Lung (tissue), 12 donors: ENCODE data around the gene LRRIQ1. TPM values are rescaled to one million over a fixed set of nuclear protein-coding genes. Genes with fewer than 3 reads are reported as not detected.
"Not testable (repeated sequence)": the region's sequence is repeated elsewhere in the genome, so short reads cannot be mapped to it uniquely, and the experiment has no call there.

Experiments
- ATAC-seq: fragments of 200-7000 bp; cut with Tn5 transposase; one replicate; pipeline ENCODE4 v1.9.1; 2020; ENCODE audit warnings: moderate number of reproducible peaks; ENCODE audit not compliant: insufficient read depth, low FRiP score
- DNase-seq, 3 donors: peaks; one replicate each; pipeline ENCODE4 v3.0.0-alpha.2; 2013 to 2017
- H3K27ac ChIP-seq, 2 donors: one replicate each; pipeline ENCODE4 v1.5.1; 2013; ENCODE audit warnings: mild to moderate bottlenecking in 2 of 2, moderate library complexity in 2 of 2, control low read depth in 1 of 2, inconsistent platforms in 1 of 2, low read depth in 1 of 2, low read length in 1 of 2
- H3K27me3 ChIP-seq, 3 donors: one replicate each; pipeline ENCODE4 v1.5.1; 2013; ENCODE audit warnings: low read length in 2 of 3; ENCODE audit not compliant: control insufficient read depth in 3 of 3, insufficient read depth in 3 of 3
- H3K36me3 ChIP-seq, 4 donors: one replicate each; pipeline ENCODE4 v1.5.1; 2013; ENCODE audit warnings: low read length in 4 of 4, mild to moderate bottlenecking in 1 of 4, moderate library complexity in 1 of 4; ENCODE audit not compliant: control insufficient read depth in 4 of 4, insufficient read depth in 4 of 4
- H3K4me1 ChIP-seq, 5 donors: one replicate each; pipeline ENCODE4 v1.5.1; 2013; ENCODE audit warnings: low read length in 5 of 5, mild to moderate bottlenecking in 2 of 5, moderate library complexity in 1 of 5; ENCODE audit not compliant: control insufficient read depth in 5 of 5, insufficient read depth in 5 of 5
- H3K4me3 ChIP-seq: one replicate; pipeline ENCODE4 v1.5.1; 2013; ENCODE audit warnings: mild to moderate bottlenecking, control low read depth, moderate library complexity
- H3K9ac ChIP-seq, 2 donors: one replicate each; pipeline ENCODE4 v1.5.1; 2013; ENCODE audit warnings: low read length in 2 of 2, control low read depth in 1 of 2; ENCODE audit not compliant: insufficient read depth in 1 of 2
- H3K9me3 ChIP-seq, 4 donors: one replicate each; pipeline ENCODE4 v1.5.1; 2013; ENCODE audit warnings: low read length in 3 of 4, mild to moderate bottlenecking in 1 of 4, moderate library complexity in 1 of 4; ENCODE audit not compliant: control insufficient read depth in 4 of 4, insufficient read depth in 3 of 4
- CTCF ChIP-seq: IDR thresholded peaks from 2 replicates; pipeline ENCODE4 v1.5.1; 2012; ENCODE audit warnings: mild to moderate bottlenecking; ENCODE audit errors: control extremely low read depth, extremely low read depth
- WGBS, 2 donors: extraction: QIAGEN DNeasy Blood & Tissue Kit; methylation state at CpG; one replicate each; pipeline ENCODE4 v1.1.7; 2013; 5-methylcytosine and 5-hydroxymethylcytosine counted together
- polyA plus RNA-seq, 2 donors: library from polyadenylated mRNA; stranded (reverse); fragments of 200-250 nt; gene quantifications; one replicate each; pipeline ENCODE4 v1.2.1, GENCODE V29; 2013
- total RNA-seq, 2 donors: library from RNA; depleted of rRNA in 1 of 2; stranded (reverse); fragments of >200 nt in 1 of 2; gene quantifications; one replicate each; pipeline ENCODE4 v1.2.1, GENCODE V29; 2014 to 2021
- donor health status: control.
- donor health status: control.
- donor health status: Bipolar disorder and iron deficiency.
- donor health status: healthy.
- donor health status: DM: yes; HTN: yes; CAD: no.

Gene LRRIQ1
- total and polyA plus RNA-seq, 4 donors: 3.4 to 33.2 (median 12.0) TPM

GRCh38 chr12:85188619-85189018 lies 152.5 kb downstream of the LRRIQ1 start:
- DNase-seq: peak in 1 of 3 donors; percentile 23
- no peak for TF ChIP-seq CTCF
- no peaks in the 10 kb centered on the region for H3K9me3 ChIP-seq
- no peak overlapping the region for H3K4me3 ChIP-seq
- no peak for ATAC-seq
- H3K27me3 ChIP-seq: no peaks in the 10 kb centered on the region
- H3K36me3 ChIP-seq: no peaks in the 10 kb centered on the region
- H3K4me1 ChIP-seq: no peaks in the 10 kb centered on the region
- no peak overlapping the region for H3K27ac ChIP-seq
- H3K9ac ChIP-seq: no peak overlapping the region
- 85 to 89% methylated on average over 3 of the region's 3 CpGs for WGBS, 2 donors

- WGBS, 2 donors: 69 to 82% methylated on average over 2 of the region's 2 CpGs
These were observed 154.6 kb downstream of the LRRIQ1 start for GRCh38 chr12:85190728-85191127.

GRCh38 chr12:85203809-85204208 lies 167.7 kb downstream of the LRRIQ1 start:
- H3K9ac ChIP-seq, ATAC-seq, H3K27ac ChIP-seq, H3K36me3 ChIP-seq, DNase-seq, H3K4me3 ChIP-seq, H3K9me3 ChIP-seq, H3K27me3 ChIP-seq, H3K4me1 ChIP-seq: not testable (repeated sequence)
- WGBS, 2 donors: 83 to 94% methylated on average over 3 of the region's 3 CpGs

More at GRCh38 chr12:85190728-85191127, 154.6 kb downstream of the LRRIQ1 start:
- H3K4me1 ChIP-seq: no peaks in the 10 kb centered on the region
- H3K27me3 ChIP-seq: no peaks in the 10 kb centered on the region
- TF ChIP-seq CTCF: no peak
- ATAC-seq (no peak), DNase-seq (no peak)
- H3K9ac ChIP-seq: no peak overlapping the region
- no peaks in the 10 kb centered on the region for H3K36me3 ChIP-seq
- no peaks in the 10 kb centered on the region for H3K9me3 ChIP-seq
- no peak overlapping the region for H3K27ac ChIP-seq
- H3K4me3 ChIP-seq: no peak overlapping the region

- TF ChIP-seq CTCF: no peak
- no peak for DNase-seq
These were observed 170.4 kb downstream of the LRRIQ1 start for GRCh38 chr12:85206543-85206942.

GRCh38 chr12:85224339-85224738 lies 188.2 kb downstream of the LRRIQ1 start:
- 92 to 100% methylated on average over 1 of the region's 1 CpG for WGBS, 2 donors
- not testable (repeated sequence) for H3K36me3 ChIP-seq, H3K9me3 ChIP-seq, DNase-seq, H3K27me3 ChIP-seq, H3K4me1 ChIP-seq, H3K4me3 ChIP-seq, ATAC-seq, H3K27ac ChIP-seq, H3K9ac ChIP-seq

More at GRCh38 chr12:85206543-85206942, 170.4 kb downstream of the LRRIQ1 start:
- H3K4me1 ChIP-seq: no peaks in the 10 kb centered on the region
- no peak for ATAC-seq
- no peak overlapping the region for H3K27ac ChIP-seq
- no peak overlapping the region for H3K9ac ChIP-seq
- peaks cover 0 to 7% (median 0%) of the 10 kb centered on the region in 4 donors for H3K9me3 ChIP-seq
- H3K36me3 ChIP-seq: no peaks in the 10 kb centered on the region
- H3K4me3 ChIP-seq: no peak overlapping the region
- 89 to 95% methylated on average over 4 of the region's 4 CpGs for WGBS, 2 donors
- no peaks in the 10 kb centered on the region for H3K27me3 ChIP-seq
